ENCODE results near the gene PAPPA. TPM values are rescaled to one million over a fixed set of nuclear protein-coding genes. Genes with fewer than 3 reads are reported as not detected.

PAPPA gene
- total RNA-seq, 1 donor from 2014 or later: 219 TPM

GRCh38 chr9:116267021-116267420, 113.4 kb downstream of the PAPPA start:
- TF ChIP-seq, protein P1, sequence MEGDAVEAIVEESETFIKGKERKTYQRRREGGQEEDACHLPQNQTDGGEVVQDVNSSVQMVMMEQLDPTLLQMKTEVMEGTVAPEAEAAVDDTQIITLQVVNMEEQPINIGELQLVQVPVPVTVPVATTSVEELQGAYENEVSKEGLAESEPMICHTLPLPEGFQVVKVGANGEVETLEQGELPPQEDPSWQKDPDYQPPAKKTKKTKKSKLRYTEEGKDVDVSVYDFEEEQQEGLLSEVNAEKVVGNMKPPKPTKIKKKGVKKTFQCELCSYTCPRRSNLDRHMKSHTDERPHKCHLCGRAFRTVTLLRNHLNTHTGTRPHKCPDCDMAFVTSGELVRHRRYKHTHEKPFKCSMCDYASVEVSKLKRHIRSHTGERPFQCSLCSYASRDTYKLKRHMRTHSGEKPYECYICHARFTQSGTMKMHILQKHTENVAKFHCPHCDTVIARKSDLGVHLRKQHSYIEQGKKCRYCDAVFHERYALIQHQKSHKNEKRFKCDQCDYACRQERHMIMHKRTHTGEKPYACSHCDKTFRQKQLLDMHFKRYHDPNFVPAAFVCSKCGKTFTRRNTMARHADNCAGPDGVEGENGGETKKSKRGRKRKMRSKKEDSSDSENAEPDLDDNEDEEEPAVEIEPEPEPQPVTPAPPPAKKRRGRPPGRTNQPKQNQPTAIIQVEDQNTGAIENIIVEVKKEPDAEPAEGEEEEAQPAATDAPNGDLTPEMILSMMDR (IDR thresholded peaks at IDR 0.05): no peak
- no peak for DNase-seq (ENCODE audit: low spot score)
- peak overlapping the region; percentile 11 for H3K27ac Mint-ChIP-seq (ENCODE audit: unreplicated experiment)
- no peak overlapping the region for H3K4me3 Mint-ChIP-seq (ENCODE audit: unreplicated experiment)
- H3K36me3 Mint-ChIP-seq (ENCODE audit: low read depth): peaks cover 36% of the 10 kb centered on the region
- H3K9me3 Mint-ChIP-seq (ENCODE audit: low read depth): no peaks in the 10 kb centered on the region
- H3K27me3 Mint-ChIP-seq (ENCODE audit: low read depth): no peaks in the 10 kb centered on the region
- peaks cover 64% of the 10 kb centered on the region for H3K4me1 Mint-ChIP-seq (ENCODE audit: low read depth)

DNA sequence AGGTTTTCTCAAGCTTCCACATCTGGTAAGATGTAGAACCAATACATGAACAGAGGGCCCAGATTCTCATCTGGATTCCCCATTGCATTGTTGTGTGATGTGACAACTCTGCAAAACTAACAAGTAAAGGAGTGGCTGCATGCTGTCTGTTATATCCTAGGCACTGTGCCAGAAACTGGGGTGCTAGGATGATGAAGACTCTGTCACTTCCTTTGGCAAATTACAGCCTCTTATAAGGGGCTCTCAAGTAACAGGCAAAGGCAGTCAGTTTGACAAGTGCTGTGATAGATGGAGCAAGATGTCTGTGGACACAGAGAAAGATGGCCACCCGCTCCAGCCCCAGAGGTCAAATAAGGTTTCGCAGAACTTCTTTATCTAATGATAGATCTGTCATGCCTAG, 115.7 kb downstream of the PAPPA start:
- TF ChIP-seq, protein P1 (IDR thresholded peaks at IDR 0.05): no peak
- peaks cover 47% of the 10 kb centered on the region for H3K36me3 Mint-ChIP-seq (ENCODE audit: low read depth)
- no peak for DNase-seq (ENCODE audit: low spot score)
- H3K4me3 Mint-ChIP-seq (ENCODE audit: unreplicated experiment): no peak overlapping the region
- peak overlapping the region; percentile 24 for H3K27ac Mint-ChIP-seq (ENCODE audit: unreplicated experiment)
- H3K9me3 Mint-ChIP-seq (ENCODE audit: low read depth): no peaks in the 10 kb centered on the region
- H3K4me1 Mint-ChIP-seq (ENCODE audit: low read depth): peaks cover 66% of the 10 kb centered on the region
- H3K27me3 Mint-ChIP-seq (ENCODE audit: low read depth): no peaks in the 10 kb centered on the region

DNA sequence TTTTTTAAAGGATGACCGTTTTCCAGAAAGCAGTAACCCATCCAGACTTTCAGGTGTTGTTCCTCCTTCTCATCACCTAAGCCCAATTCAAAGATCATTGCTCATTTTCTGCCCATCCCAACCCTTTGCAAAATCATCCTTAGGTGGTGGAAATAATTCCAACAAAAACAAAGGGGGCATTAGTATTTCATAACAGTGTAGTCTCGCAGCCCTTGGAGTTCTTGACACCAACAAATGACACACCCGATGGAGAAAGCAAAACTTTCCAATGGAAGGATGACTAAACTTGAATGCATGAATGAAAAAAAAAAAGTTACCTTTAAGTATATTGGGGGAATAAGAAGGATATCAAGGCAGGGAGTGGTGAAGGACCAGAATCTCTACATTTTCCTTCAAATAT, 117.0 kb downstream of the PAPPA start:
- Mint-ChIP-seq H3K4me1 (ENCODE audit: low read depth) (peaks cover 72% of the 10 kb centered on the region), H3K9me3 (ENCODE audit: low read depth) (no peaks in the 10 kb centered on the region), H3K27me3 (ENCODE audit: low read depth) (no peaks in the 10 kb centered on the region), H3K36me3 (ENCODE audit: low read depth) (peaks cover 49% of the 10 kb centered on the region), H3K4me3 (ENCODE audit: unreplicated experiment) (no peak overlapping the region), H3K27ac (ENCODE audit: unreplicated experiment) (peak overlapping the region; percentile 72)
- TF ChIP-seq, protein P1 (IDR thresholded peaks at IDR 0.05): no peak
- no peak for DNase-seq (ENCODE audit: low spot score)

- Mint-ChIP-seq H3K27me3 (ENCODE audit: low read depth) (no peaks in the 10 kb centered on the region), H3K9me3 (ENCODE audit: low read depth) (no peaks in the 10 kb centered on the region), H3K27ac (ENCODE audit: unreplicated experiment) (no peak overlapping the region), H3K36me3 (ENCODE audit: low read depth) (peaks cover 44% of the 10 kb centered on the region), H3K4me1 (ENCODE audit: low read depth) (peaks cover 80% of the 10 kb centered on the region), H3K4me3 (ENCODE audit: unreplicated experiment) (no peak overlapping the region)
- no peak for DNase-seq (ENCODE audit: low spot score)
- TF ChIP-seq, protein P1 (IDR thresholded peaks at IDR 0.05): no peak
Measured at GRCh38 chr9:116271340-116271739, 117.7 kb downstream of the PAPPA start.

DNA sequence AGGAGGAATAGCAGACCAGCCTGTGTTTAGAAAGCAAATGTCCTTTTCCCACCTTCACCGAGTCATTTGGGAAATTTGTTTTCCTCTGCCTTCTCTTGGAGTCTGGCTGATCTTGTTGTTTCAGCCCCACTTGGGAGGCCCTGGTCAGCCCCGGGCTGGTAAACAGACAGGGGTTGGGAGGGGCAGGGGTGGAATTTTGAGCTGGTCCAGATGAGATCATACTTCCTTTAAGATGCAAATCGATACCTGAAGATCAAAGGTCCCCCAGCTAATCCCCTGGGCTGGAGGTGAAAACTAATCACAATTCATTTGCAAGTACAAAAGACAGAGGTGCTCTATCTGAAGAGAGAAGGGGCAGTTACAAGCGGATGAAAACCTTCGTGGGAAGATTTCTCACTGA, 118.4 kb downstream of the PAPPA start:
- Mint-ChIP-seq H3K36me3 (ENCODE audit: low read depth) (peaks cover 44% of the 10 kb centered on the region), H3K4me1 (ENCODE audit: low read depth) (peaks cover 83% of the 10 kb centered on the region), H3K9me3 (ENCODE audit: low read depth) (no peaks in the 10 kb centered on the region), H3K27ac (ENCODE audit: unreplicated experiment) (peak overlapping the region; percentile 45), H3K4me3 (ENCODE audit: unreplicated experiment) (no peak overlapping the region), H3K27me3 (ENCODE audit: low read depth) (no peaks in the 10 kb centered on the region)
- no peak for DNase-seq (ENCODE audit: low spot score)
- TF ChIP-seq, protein P1 (IDR thresholded peaks at IDR 0.05): no peak
